HCT116 (cell line): ENCODE measurements around the gene IL23A. TPM values are rescaled to one million over a fixed set of nuclear protein-coding genes. Genes with fewer than 3 reads are reported as not detected.

Experiments
- ATAC-seq: fragments of 200-7000 bp; cut with Tn5 transposase; 2 replicates; pipeline ENCODE4 v1.9.1; 2020; ENCODE audit warnings: mild to moderate bottlenecking, moderate library complexity
- BruUV-seq: library from RNA; stranded (reverse); fragments of 400-500 nt; replicated peaks from 2 replicates; lab custom pipeline; 2021; lab: Mats Ljungman, UMichigan
- CTCF ChIA-PET: fragments of 300-600 bp; sonication (Branson Sonifier 250); formaldehyde crosslinking; loops from one replicate; lab custom pipeline; 2021; ENCODE audit warnings: antibody characterized with exemption; lab: Charles Lee
- POLR2A ChIA-PET: fragments of 300-600, 350-600 bp; sonication (Branson Sonifier 250); formaldehyde crosslinking; loops from one replicate; lab custom pipeline; 2021; ENCODE audit warnings: antibody characterized with exemption; lab: Charles Lee
- RAD21 ChIA-PET, 2 experiments: fragments of 300-600 bp; sonication (Branson Sonifier 250); formaldehyde crosslinking; loops; one replicate each; lab custom pipeline; 2023; ENCODE audit warnings: low total read pairs in 2 of 2; ENCODE audit not compliant: uncharacterized antibody in 2 of 2, unreplicated experiment in 2 of 2, low non-redundant PET in 1 of 2; lab: Charles Lee
- DNase-seq: peaks from one replicate; pipeline ENCODE4 v3.0.0-alpha.2; 2010; ENCODE audit warnings: low read depth, low spot score
- H2AFZ ChIP-seq: fragments of 200-600 bp; shearing (Covaris generic), sonication (generic); 2 replicates; pipeline ENCODE4 v1.6.1; 2017; ENCODE audit warnings: low read depth, mixed run types, mixed read lengths, antibody characterized with exemption, low read length; ENCODE audit not compliant: poor library complexity, severe bottlenecking
- H3K27ac ChIP-seq: 2 replicates; pipeline ENCODE4 v1.5.1; 2012; ENCODE audit warnings: low read depth, low read length
- H3K27me3 ChIP-seq: fragments of 200-600 bp; sonication (generic); 2 replicates; pipeline ENCODE4 v1.6.1; 2016; ENCODE audit warnings: mixed run types, low read length, mixed read lengths; ENCODE audit not compliant: insufficient read depth
- H3K36me3 ChIP-seq, 2 experiments: fragments of 200-500 bp in 1 of 2; fragments of 200-600 bp in 1 of 2; sonication (Bioruptor generic) in 1 of 2; sonication (generic) in 1 of 2; 2 replicates each; pipeline versions ENCODE4 v1.5.1 to v1.6.1; 2014 to 2016; ENCODE audit warnings: low read length in 2 of 2, inconsistent platforms in 1 of 2, mixed read lengths in 1 of 2, mixed run types in 1 of 2; ENCODE audit not compliant: insufficient read depth in 2 of 2, control insufficient read depth in 1 of 2
- H3K4me1 ChIP-seq, 2 experiments: fragments of 200-600 bp in 1 of 2; sonication (generic) in 1 of 2; 2 replicates each; pipeline versions ENCODE4 v1.5.1 to v1.6.1; 2012 to 2017; ENCODE audit warnings: low read length in 2 of 2, inconsistent platforms in 1 of 2, mild to moderate bottlenecking in 1 of 2, mixed read lengths in 1 of 2, mixed run types in 1 of 2, moderate library complexity in 1 of 2; ENCODE audit not compliant: insufficient read depth in 2 of 2, control insufficient read depth in 1 of 2
- H3K4me2 ChIP-seq: fragments of 200-600 bp; sonication (generic); 2 replicates; pipeline ENCODE4 v1.6.1; 2017; ENCODE audit warnings: mixed run types, low read length, mixed read lengths
- H3K4me3 ChIP-seq, 2 experiments: fragments of 200-600 bp in 1 of 2; sonication (generic) in 1 of 2; replicated peaks in 1 of 2; 2 replicates each; pipeline ENCODE4 v1.5.1; 2011 to 2016; ENCODE audit warnings: low read length in 2 of 2, control low read depth in 1 of 2, low read depth in 1 of 2, mild to moderate bottlenecking in 1 of 2, mixed read lengths in 1 of 2, mixed run types in 1 of 2
- H3K79me2 ChIP-seq: fragments of 200-600 bp; sonication (generic); 2 replicates; pipeline ENCODE4 v1.6.1; 2017; ENCODE audit warnings: mild to moderate bottlenecking, mixed run types, low read length, moderate library complexity, mixed read lengths; ENCODE audit not compliant: insufficient read depth
- H3K9ac ChIP-seq: fragments of 200-600 bp; sonication (generic); 2 replicates; pipeline ENCODE4 v1.6.1; 2016; ENCODE audit warnings: low read length, mixed read lengths
- H3K9me2 ChIP-seq: fragments of 200-600 bp; sonication (generic), shearing (Covaris generic); 2 replicates; pipeline ENCODE4 v1.6.1; 2017; ENCODE audit warnings: mixed run types, mild to moderate bottlenecking, moderate library complexity; ENCODE audit not compliant: insufficient read depth
- H3K9me3 ChIP-seq, 2 experiments: fragments of 200-500 bp in 1 of 2; fragments of 200-600 bp in 1 of 2; sonication (Bioruptor generic) in 1 of 2; sonication (generic) in 1 of 2; 2 replicates each; pipeline ENCODE4 v1.6.1; 2014 to 2017; ENCODE audit warnings: low read length in 2 of 2, mixed read lengths in 2 of 2, inconsistent platforms in 1 of 2, low read depth in 1 of 2, mild to moderate bottlenecking in 1 of 2, mixed run types in 1 of 2, moderate library complexity in 1 of 2; ENCODE audit not compliant: control insufficient read depth in 1 of 2, insufficient read depth in 1 of 2
- H4K20me1 ChIP-seq: fragments of 200-600 bp; sonication (generic), shearing (Covaris generic); 2 replicates; pipeline ENCODE4 v1.6.1; 2017; ENCODE audit warnings: mixed run types, mild to moderate bottlenecking, moderate library complexity; ENCODE audit not compliant: insufficient read depth
- CBX3 ChIP-seq: IDR thresholded peaks from 2 replicates; pipeline ENCODE4 v1.6.1; 2012; ENCODE audit warnings: low read depth
- CEBPB ChIP-seq: IDR thresholded peaks from 2 replicates; pipeline ENCODE4 v1.6.1; 2012; ENCODE audit warnings: low read depth
- EGR1 ChIP-seq: IDR thresholded peaks from 2 replicates; pipeline ENCODE4 v1.6.1; 2012; ENCODE audit warnings: low read depth
- ELF1 ChIP-seq: IDR thresholded peaks from 2 replicates; pipeline ENCODE4 v1.6.1; 2012; ENCODE audit warnings: low read depth, borderline replicate concordance
- EZH2 ChIP-seq: fragments of 200-600 bp; sonication (generic); IDR thresholded peaks from 2 replicates; pipeline ENCODE4 v1.6.1; 2017; ENCODE audit warnings: antibody characterized with exemption, mixed run types
- FOSL1 ChIP-seq: IDR thresholded peaks from 2 replicates; pipeline ENCODE4 v1.6.1; 2012; ENCODE audit warnings: low read depth
- JUND ChIP-seq: IDR thresholded peaks from 2 replicates; pipeline ENCODE4 v1.6.1; 2012
- MAX ChIP-seq: IDR thresholded peaks from 2 replicates; pipeline ENCODE4 v1.6.1; 2012
- POLR2A ChIP-seq: IDR thresholded peaks from 2 replicates; pipeline ENCODE4 v1.7.0; 2011; ENCODE audit warnings: borderline replicate concordance; ENCODE audit not compliant: insufficient read depth, insufficient read length; ENCODE audit errors: extremely low read depth
- POLR2AphosphoS5 ChIP-seq: IDR thresholded peaks from 2 replicates; pipeline ENCODE4 v1.6.1; 2011; ENCODE audit warnings: mild to moderate bottlenecking, low read depth, low read length, moderate library complexity
- REST ChIP-seq: IDR thresholded peaks from 2 replicates; pipeline ENCODE4 v1.6.1; 2012; ENCODE audit warnings: low read depth
- SP1 ChIP-seq: IDR thresholded peaks from 2 replicates; pipeline ENCODE4 v1.6.1; 2012; ENCODE audit warnings: low read depth
- TCF7L2 ChIP-seq: IDR thresholded peaks from 2 replicates; pipeline ENCODE4 v1.7.0; 2011; ENCODE audit warnings: borderline replicate concordance, inconsistent platforms; ENCODE audit not compliant: insufficient read depth, insufficient read length; ENCODE audit errors: extremely low read depth
- YY1 ChIP-seq: IDR thresholded peaks from 2 replicates; pipeline ENCODE4 v1.6.1; 2011; ENCODE audit warnings: low read length, low read depth, moderate library complexity, mild to moderate bottlenecking; ENCODE audit not compliant: insufficient replicate concordance; ENCODE audit errors: extremely low read depth
- ZNF274 ChIP-seq: fragments of 200-500 bp; sonication (Bioruptor generic); IDR thresholded peaks from 2 replicates; pipeline ENCODE4 v1.6.1; 2014; ENCODE audit warnings: mild to moderate bottlenecking, low read depth, low read length, inconsistent platforms
- intact Hi-C: fragments of 100-400 bp; cut with micrococcal nuclease; formaldehyde crosslinking; loops from 2 replicates; pipeline ENCODE4 v1.10.0; 2022
- total RNA-seq: library from RNA; stranded (reverse); gene quantifications from one replicate; pipeline ENCODE4 v1.2.1, GENCODE V29; 2021; ENCODE audit not compliant: unreplicated experiment
- TF ChIP-seq, protein P1 (sequence below), 3 experiments: fragments of 200-600 bp in 1 of 3; sonication (generic) in 1 of 3; IDR thresholded peaks in 2 of 3; conservative IDR thresholded peaks in 1 of 3; 2 replicates each; pipeline ENCODE4 v1.5.1; 2012 to 2017; ENCODE audit warnings: low read depth in 2 of 3, low read length in 2 of 3, antibody characterized with exemption in 1 of 3, borderline replicate concordance in 1 of 3, control low read depth in 1 of 3, mild to moderate bottlenecking in 1 of 3, mixed read lengths in 1 of 3, mixed run types in 1 of 3, moderate library complexity in 1 of 3; ENCODE audit not compliant: insufficient read depth in 1 of 3
- TF ChIP-seq, protein P2 (sequence below): IDR thresholded peaks from 2 replicates; pipeline ENCODE4 v1.6.1; 2012
- TF ChIP-seq, protein P3 (sequence below): IDR thresholded peaks from 2 replicates; pipeline ENCODE4 v1.6.1; 2011; ENCODE audit warnings: mild to moderate bottlenecking, low read length, moderate library complexity; ENCODE audit not compliant: insufficient replicate concordance; ENCODE audit errors: extremely low read depth

The IL23A gene
- total RNA-seq, 1 experiment from 2014 or later, result 0.59 TPM

- TF ChIP-seq, protein P1, sequence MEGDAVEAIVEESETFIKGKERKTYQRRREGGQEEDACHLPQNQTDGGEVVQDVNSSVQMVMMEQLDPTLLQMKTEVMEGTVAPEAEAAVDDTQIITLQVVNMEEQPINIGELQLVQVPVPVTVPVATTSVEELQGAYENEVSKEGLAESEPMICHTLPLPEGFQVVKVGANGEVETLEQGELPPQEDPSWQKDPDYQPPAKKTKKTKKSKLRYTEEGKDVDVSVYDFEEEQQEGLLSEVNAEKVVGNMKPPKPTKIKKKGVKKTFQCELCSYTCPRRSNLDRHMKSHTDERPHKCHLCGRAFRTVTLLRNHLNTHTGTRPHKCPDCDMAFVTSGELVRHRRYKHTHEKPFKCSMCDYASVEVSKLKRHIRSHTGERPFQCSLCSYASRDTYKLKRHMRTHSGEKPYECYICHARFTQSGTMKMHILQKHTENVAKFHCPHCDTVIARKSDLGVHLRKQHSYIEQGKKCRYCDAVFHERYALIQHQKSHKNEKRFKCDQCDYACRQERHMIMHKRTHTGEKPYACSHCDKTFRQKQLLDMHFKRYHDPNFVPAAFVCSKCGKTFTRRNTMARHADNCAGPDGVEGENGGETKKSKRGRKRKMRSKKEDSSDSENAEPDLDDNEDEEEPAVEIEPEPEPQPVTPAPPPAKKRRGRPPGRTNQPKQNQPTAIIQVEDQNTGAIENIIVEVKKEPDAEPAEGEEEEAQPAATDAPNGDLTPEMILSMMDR (IDR thresholded peaks at IDR 0.05 in 2 of 3, conservative IDR thresholded peaks at IDR 0.05 in 1 of 3; ENCODE audit: borderline replicate concordance in 1 of 3, insufficient read depth in 1 of 3, low read depth in 2 of 3, low read length in 2 of 3), result no peak
- TF ChIP-seq EGR1 (no peak), EZH2 (no peak), POLR2A (no peak), MAX (no peak), ZNF274 (no peak), SP1 (no peak), REST (no peak), POLR2AphosphoS5 (no peak), ELF1 (no peak), FOSL1 (no peak), CEBPB (no peak), TCF7L2 (no peak), CBX3 (no peak), YY1 (no peak), JUND (no peak)
- TF ChIP-seq, protein P2, sequence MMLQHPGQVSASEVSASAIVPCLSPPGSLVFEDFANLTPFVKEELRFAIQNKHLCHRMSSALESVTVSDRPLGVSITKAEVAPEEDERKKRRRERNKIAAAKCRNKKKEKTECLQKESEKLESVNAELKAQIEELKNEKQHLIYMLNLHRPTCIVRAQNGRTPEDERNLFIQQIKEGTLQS, result no peak
- TF ChIP-seq, protein P3, sequence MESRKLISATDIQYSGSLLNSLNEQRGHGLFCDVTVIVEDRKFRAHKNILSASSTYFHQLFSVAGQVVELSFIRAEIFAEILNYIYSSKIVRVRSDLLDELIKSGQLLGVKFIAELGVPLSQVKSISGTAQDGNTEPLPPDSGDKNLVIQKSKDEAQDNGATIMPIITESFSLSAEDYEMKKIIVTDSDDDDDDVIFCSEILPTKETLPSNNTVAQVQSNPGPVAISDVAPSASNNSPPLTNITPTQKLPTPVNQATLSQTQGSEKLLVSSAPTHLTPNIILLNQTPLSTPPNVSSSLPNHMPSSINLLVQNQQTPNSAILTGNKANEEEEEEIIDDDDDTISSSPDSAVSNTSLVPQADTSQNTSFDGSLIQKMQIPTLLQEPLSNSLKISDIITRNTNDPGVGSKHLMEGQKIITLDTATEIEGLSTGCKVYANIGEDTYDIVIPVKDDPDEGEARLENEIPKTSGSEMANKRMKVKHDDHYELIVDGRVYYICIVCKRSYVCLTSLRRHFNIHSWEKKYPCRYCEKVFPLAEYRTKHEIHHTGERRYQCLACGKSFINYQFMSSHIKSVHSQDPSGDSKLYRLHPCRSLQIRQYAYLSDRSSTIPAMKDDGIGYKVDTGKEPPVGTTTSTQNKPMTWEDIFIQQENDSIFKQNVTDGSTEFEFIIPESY, result no peak
- ATAC-seq, result no peak
- CTCF ChIA-PET, result no interaction called here
Observed at GRCh38 chr12:56324206-56324605, 14.5 kb upstream of the IL23A start.

More at GRCh38 chr12:56324206-56324605, 14.5 kb upstream of the IL23A start:
- DNase-seq, result no peak
- no peak overlapping the region for H3K9ac ChIP-seq
- intact Hi-C loops, result no loop called here
- no peaks in the 10 kb centered on the region for H3K79me2 ChIP-seq
- no peaks in the 10 kb centered on the region for H3K9me3 ChIP-seq
- H3K27me3 ChIP-seq, result no peaks in the 10 kb centered on the region
- ChIA-PET RAD21 (no interaction called here), POLR2A (interaction anchor here (1.1 kb wide), 1 partner anchor 9 kb away, joined by 4 read pairs; the partner anchor contains the start of gene PAN2)
- BruUV-seq, result no TSS peak
- no peaks in the 10 kb centered on the region for H3K9me2 ChIP-seq
- H4K20me1 ChIP-seq, result no peaks in the 10 kb centered on the region
- no peak overlapping the region for H2AFZ ChIP-seq
- H3K27ac ChIP-seq, result no peak overlapping the region
- no peak overlapping the region for H3K4me3 ChIP-seq
- peaks cover 10 to 13% of the 10 kb centered on the region in 2 experiments; a peak in 3 of 4 replicates for H3K36me3 ChIP-seq
- no peak overlapping the region for H3K4me2 ChIP-seq
- H3K4me1 ChIP-seq, result no peaks in the 10 kb centered on the region
